ENCODE measurements around the gene TET1. TPM values are rescaled to one million over a fixed set of nuclear protein-coding genes. Genes with fewer than 3 reads are reported as not detected.
A peak's percentile ranks its signal among the peaks of the same experiment; 100 is the strongest.

The TET1 gene
- total and polyA plus RNA-seq, 2 of the 13 experiments (the other 11 are each of a cell fraction or from before 2014, with no cell fraction given), result 6.9 to 7.3 TPM

GRCh38 chr10:68600041-68600778 is 40.1 kb downstream of the TET1 start (continued):
- TF ChIP-seq MXD3 (CRISPR knock-in tag; IDR thresholded peaks at IDR 0.05) (no peak), REXO4 (CRISPR knock-in tag; IDR thresholded peaks at IDR 0.05; ENCODE audit: borderline replicate concordance) (no peak), ATRX (CRISPR knock-in tag; IDR thresholded peaks at IDR 0.05; ENCODE audit: borderline replicate concordance) (no peak), ZNF318 (CRISPR knock-in tag; IDR thresholded peaks at IDR 0.05) (no peak), RORA (CRISPR knock-in tag; IDR thresholded peaks at IDR 0.05) (no peak), MYC (CRISPR knock-in tag; IDR thresholded peaks at IDR 0.05; ENCODE audit: borderline replicate concordance) (peak; percentile 80), CREBL2 (CRISPR knock-in tag; IDR thresholded peaks at IDR 0.05; ENCODE audit: borderline replicate concordance) (no peak), MIXL1 (CRISPR knock-in tag; IDR thresholded peaks at IDR 0.05) (peak; percentile 86), DR1 (CRISPR knock-in tag; IDR thresholded peaks at IDR 0.05) (peak; percentile 54), ZNF441 (CRISPR knock-in tag; IDR thresholded peaks at IDR 0.05; ENCODE audit: borderline replicate concordance) (peak; percentile 71), STAG1 (CRISPR knock-in tag; IDR thresholded peaks at IDR 0.05) (no peak; the same call in 1 of the 2 replicates), RFXANK (CRISPR knock-in tag; IDR thresholded peaks at IDR 0.05) (peak; percentile 56; the same call in 1 of the 2 replicates), RBAK (CRISPR knock-in tag; IDR thresholded peaks at IDR 0.05) (no peak), ZNF232 (CRISPR knock-in tag; IDR thresholded peaks at IDR 0.05; ENCODE audit: borderline replicate concordance) (no peak; the same call in 1 of the 2 replicates), TP53 (CRISPR knock-in tag; conservative IDR thresholded peaks at IDR 0.05) (no peak), MAFK (conservative IDR thresholded peaks at IDR 0.05 in 1 of 2, IDR thresholded peaks at IDR 0.05 in 1 of 2; ENCODE audit: low read length in 2 of 2) (no peak), ZNF703 (CRISPR knock-in tag; IDR thresholded peaks at IDR 0.05; ENCODE audit: borderline replicate concordance) (no peak), MAZ (IDR thresholded peaks at IDR 0.05; ENCODE audit: borderline replicate concordance, low read depth, low read length) (0 out of 2 replicates have a peak, but pooled peaks have one; percentile 50), MAZ (CRISPR knock-in tag; IDR thresholded peaks at IDR 0.05; ENCODE audit: low read depth) (0 out of 2 replicates have a peak, but pooled peaks have one; percentile 61)
- TF ChIP-seq, protein P1, sequence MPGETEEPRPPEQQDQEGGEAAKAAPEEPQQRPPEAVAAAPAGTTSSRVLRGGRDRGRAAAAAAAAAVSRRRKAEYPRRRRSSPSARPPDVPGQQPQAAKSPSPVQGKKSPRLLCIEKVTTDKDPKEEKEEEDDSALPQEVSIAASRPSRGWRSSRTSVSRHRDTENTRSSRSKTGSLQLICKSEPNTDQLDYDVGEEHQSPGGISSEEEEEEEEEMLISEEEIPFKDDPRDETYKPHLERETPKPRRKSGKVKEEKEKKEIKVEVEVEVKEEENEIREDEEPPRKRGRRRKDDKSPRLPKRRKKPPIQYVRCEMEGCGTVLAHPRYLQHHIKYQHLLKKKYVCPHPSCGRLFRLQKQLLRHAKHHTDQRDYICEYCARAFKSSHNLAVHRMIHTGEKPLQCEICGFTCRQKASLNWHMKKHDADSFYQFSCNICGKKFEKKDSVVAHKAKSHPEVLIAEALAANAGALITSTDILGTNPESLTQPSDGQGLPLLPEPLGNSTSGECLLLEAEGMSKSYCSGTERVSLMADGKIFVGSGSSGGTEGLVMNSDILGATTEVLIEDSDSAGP (CRISPR knock-in tag; IDR thresholded peaks at IDR 0.05; ENCODE audit: borderline replicate concordance), result peak; percentile 69

Measured in HepG2 (cell line).